Dedifferentiated amniotic fluid mesenchymal stem cell (primary cell): ENCODE measurements around the gene MEOX2.
A peak's percentile ranks its signal among the peaks of the same experiment; 100 is the strongest.

Experiments
- DNase-seq: peaks from one replicate; pipeline ENCODE4 v3.0.0-alpha.2; 2016; ENCODE audit errors: extremely low spot score

The MEOX2 gene

DNA sequence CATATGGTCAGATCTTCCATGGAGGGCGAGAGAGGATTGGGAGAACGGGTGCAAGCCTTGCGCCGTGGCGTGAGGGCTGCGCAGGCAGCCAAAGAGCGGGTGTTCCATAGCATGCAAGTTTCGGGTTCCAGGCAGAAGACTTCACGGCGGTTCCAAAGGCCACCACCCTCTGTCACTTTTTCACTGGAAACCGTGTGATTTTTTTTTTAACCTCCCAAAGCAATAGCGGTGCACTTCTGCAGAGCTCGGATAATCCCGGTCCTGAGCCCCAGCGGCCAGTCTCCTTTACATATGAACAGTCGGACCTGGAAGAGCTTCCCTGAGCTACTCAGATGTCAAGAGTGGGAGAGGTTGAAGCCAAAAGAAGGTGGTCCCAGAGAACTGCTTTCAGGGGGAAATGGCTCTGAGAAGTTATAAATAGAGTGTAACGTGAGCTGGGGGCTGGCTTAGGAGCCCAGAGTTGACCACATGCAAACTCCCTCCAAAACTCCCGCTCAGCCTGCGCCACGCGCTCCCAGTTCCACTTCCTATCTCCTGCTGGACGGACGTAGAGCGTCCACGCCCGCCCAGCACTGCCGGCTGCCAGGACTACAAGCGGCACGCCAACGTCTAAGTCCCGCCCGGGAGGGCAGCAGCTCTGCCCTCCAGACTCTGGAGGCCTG, at the start of gene MEOX2:
Gene MEOX2, minus strand, starts transcription at position 389 of the 662 bp plus-strand sequence. Its CDS starts 281 bp downstream, at position 108.
- DNase-seq: peak; percentile 28

DNA sequence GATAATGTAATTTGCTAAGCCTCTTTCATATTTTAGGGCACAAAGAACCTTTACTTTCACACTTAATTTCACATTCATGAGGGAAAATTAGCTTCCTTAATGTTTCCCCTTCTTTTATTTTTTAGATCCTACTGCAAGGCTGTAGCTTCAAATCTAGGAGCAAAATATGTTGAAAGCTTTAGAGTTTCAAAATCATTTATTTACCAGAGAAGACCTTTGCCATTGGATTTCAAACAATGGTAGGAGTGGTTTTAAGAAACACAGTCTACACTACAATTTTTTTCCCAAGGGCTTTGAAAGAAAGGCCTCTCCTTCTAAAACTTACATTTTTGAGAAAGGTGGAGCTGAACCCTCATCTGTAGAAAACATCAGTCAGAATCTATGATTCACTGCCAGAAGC, 43.3 kb upstream of the MEOX2 start:
- no peak for DNase-seq

DNA sequence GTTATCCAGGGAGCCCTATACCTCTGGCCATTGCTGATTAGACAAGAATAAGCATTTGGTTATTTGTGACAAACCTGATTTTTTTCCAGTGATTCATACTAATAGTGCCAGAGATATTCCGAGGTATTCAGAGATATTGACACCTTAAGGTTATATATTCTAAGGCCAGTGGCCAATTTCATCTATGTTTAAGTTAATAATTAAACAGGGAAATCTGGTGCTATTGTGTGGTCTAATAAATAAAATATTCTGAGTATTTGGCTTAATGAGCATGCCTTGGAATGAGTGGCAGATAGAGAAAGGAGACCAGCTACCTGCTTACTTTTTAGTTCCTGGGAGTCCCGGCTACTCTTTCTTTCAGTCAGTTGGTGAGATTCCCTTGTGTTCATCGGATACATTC, 38.6 kb upstream of the MEOX2 start:
- no peak for DNase-seq

DNA sequence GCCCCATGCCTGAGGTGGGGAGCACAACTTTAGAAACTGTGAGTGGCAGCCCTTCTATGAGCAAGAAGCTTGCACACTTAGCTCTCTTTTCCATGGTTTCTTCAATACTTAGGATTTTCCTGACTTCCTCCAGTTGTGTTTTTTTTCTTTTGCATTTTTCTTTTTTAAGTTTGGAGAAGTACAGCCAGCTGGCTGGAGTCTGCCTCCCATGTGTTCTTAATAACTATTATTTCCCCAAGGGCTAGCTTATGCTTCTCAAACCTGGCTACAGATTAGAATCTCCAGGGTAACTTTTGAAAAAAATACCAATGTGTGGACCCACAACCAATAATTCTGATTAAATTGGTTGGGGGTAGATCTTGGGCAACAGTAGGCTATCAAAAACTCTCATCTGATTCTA, 37.4 kb upstream of the MEOX2 start:
- no peak for DNase-seq

DNA sequence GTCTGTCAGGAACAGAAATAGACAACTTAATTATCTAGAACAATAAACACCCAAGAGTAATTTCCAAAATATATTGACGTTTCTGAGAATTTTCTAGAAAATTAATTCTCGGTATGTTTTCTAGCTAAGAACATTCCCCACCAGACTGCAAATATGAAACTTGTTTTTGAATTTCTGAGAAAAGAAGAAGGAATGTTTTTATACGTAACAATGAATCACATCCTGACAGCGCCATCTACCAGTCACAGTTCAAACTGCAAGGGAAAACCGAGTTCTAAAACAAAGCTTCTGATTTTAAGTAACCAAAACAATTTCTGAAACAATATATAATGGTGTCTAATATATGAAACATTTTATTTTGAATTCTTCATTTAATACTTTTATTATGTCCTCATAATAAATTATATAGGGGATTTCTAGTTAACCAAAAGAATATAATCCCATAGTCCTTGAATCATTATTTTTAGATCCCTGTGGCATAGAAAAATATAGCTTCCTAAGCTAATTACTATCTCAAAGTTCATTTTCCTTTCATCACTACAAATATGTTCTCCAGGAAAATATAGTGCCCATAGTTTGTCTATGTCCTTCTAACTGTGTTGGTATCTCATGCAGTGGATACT, 34.5 kb upstream of the MEOX2 start:
- DNase-seq: peak; percentile 28

DNA sequence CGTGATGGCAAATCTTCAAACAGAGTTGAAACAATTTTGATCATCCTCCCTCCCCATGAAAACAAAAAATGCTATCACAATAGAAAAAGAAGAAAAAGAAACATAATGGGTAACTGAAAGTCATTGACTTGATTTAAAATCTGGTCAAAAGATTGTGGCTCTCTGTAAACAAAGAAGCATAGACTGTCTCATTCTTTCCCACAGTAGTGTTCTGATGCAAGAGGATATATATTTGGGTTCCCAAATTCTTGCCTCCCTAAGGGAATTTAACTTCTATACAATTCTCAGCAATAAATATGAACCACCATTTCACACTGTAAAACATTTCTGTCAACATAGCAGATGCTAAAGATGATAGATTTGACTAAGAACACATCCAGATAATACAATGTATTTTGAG, 32.8 kb upstream of the MEOX2 start:
- no peak for DNase-seq

DNA sequence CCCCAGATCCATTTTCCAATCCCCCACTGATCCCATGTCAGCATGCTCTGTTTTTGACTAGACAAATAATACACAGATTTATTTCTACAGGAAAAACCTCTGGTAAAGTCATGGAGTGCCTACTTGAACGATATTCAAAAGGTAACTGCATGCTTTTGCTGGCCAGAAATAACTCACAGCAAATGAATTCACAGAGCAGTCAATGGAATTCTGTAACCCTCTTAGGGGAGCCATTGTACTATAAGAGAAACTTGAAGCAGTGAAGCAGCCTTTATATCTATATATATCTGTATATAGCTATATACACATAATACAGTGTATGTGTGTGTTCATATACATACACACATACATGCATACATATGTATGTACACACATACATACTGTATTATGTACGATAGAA, 29.0 kb upstream of the MEOX2 start:
- DNase-seq: no peak

DNA sequence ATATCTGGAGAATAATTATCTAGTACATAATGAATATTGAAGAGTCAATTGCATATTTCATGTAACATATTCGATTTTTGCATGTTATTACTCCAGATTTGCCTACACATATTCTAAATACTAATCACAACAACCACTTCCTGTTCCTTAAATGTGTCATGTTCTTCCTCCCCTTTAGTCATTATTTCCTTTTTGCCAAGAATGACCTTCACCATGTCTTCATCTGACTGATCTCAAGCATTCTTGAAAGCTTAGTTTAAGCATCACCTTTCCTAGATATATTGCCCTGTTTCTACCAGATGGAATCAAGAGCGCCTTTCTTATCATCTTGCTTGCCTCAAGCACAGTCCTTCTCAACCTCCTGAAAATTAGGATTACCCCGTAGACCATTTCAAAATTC, 23.5 kb upstream of the MEOX2 start:
- no peak for DNase-seq

DNA sequence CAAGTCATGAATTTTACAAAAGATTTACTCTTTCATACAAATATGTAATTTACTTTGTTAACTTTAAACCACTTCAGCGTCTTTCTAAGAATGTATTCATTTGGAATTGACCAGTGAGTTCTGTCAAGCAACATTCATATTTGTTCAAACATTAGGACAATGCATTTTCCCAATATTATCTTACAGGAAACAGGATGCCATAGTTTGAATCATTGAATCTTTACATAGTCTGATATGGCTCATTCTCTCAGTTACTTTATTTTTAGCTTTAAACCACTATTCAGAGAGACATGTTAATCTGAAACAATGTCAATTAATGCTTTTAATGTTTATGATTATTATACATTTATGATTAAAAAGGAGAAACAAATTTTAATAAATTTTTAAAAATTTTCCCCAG, 21.1 kb upstream of the MEOX2 start:
- DNase-seq: no peak

DNA sequence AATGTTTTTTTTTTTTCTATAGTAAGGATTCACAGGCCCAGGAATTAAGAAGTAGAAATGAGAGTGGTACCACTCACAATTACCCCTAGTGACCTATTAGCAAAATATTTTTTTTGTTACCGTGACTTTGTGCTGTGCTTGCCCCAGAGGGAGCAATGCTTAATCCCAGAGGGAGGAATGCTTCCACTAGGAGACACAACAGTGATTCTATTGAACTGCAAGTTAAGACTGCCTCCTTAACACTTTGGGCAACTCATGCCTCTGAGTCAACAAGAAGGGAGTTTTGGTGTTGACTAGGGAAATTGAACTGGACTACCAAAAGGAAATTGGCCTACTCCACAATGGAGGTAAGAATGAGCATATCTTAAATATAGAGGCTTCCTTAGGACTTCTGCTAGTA, 17.2 kb upstream of the MEOX2 start:
- no peak for DNase-seq

DNA sequence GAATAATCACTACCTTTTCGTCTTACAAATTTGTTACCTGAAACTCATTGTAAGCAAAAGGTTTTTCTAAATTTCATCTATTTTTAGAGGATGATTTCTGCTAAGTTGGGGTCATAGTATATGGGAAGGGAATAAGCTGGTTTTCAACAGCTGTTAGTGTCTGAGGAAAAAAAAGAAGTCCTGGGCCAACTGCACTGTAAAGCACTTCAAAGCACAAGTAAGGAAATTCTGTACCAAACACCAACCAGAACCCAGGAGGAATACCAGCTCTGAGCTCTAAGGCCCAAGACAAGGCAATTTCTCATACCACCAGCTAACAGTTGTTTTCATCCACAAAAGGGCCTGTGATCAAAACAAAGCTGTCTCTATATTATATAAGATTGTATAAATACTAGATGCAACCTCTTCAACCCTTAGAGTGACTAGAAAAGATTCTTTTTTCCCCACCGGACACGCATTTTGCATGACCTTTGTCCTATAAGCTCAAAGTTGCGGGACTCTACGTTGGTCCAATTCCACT, 6.1 kb upstream of the MEOX2 start:
- no peak for DNase-seq

DNA sequence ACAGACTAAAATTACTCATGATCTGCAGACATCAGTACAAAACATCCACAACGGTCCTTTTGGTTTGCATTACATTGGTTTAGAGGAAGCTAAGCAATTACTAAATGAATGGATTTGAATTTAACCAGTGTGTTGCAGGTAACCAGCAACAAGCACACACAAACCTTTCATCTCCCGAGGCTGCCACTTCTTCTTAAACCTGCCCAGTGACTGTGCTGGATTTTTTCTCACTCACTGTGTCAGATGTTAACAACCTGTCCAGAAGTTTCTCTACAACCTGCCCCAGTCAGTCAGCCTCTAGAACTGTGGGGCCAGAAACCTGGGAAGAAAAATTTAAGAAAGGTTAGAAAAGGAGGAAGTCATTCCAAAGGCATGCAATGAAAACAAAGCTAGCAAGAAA, 2.4 kb upstream of the MEOX2 start:
- no peak for DNase-seq

DNA sequence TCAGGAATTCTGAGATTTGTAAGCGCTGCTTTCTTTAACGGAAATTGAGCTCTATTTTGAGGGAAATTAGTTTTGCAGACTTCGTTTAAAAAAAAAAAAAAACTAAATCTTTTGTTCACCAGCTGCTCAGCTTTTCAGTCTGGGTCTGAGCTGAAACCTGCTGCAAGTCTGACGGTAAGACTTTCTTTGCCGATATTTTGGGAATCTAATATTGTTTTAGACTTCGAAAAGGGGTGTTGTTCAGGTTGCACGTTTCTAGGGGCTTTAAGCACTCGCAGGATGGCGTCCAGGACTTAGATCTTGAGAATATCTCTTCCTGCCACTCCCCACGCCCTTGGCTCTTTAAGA, 1.8 kb upstream of the MEOX2 start:
- DNase-seq: no peak

DNA sequence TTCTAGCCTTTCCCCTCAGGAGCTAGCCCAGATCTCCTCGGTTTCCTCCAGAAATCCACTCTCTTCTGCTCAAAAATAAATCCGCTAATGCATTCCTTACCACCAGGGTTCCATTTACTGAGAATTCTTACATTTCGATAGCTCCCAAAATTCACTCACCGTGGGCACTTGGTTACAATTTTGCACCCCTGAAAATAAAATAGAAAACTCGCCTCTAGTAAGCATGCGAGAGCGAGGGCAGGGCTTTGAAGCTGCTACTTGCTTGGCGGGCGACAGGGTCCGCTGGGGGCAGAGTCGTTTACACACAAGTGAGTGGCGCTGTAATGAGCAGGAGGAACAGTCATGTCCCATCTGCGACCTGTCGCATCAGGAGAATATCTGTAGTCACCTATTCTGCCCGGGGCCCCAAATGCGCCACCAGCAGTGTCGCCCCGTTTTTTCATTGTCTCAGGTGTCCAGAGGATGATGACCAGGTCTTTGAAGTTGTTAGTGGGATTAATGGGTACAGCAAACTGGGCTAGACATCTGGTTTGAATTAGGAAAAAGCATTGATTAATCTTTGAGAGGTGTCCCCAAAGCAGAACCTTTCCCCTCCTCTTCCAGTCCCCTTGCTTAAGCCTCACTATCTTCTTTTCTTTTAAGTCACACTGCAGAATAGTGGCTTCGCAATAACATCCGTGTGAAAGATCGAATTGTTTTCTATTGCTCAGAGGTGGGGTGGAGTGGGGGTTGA, 1.2 kb upstream of the MEOX2 start:
- DNase-seq: no peak

DNA sequence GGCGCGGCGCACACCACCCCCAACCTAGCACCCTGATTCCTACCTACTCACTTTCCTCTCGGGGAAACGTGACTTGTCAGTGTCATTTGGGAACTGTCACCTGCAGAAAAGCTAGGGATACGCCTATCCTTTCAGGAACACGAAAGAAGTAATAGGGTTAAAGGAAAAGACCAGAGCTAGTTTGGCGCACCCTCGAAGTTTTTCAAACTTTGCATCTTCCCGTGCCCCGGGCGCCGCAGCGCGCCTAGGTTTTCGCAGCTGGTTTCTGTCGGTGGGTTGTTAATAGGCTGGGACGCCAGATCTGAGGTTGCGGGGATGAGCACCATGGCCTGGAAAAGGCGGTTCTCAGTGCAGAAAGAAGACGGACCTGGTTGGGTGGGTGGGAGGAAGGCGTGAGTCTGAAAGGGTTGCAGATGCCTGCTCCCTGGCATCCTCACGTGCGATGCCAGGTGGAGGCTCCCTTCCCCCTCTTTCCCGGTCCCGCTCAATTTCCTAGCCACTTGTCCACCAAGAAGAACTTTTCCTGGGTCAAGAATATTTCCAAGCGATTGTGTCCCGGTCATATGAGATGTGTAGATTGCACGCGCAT, 568 bp upstream of the MEOX2 start:
- DNase-seq: no peak

DNA sequence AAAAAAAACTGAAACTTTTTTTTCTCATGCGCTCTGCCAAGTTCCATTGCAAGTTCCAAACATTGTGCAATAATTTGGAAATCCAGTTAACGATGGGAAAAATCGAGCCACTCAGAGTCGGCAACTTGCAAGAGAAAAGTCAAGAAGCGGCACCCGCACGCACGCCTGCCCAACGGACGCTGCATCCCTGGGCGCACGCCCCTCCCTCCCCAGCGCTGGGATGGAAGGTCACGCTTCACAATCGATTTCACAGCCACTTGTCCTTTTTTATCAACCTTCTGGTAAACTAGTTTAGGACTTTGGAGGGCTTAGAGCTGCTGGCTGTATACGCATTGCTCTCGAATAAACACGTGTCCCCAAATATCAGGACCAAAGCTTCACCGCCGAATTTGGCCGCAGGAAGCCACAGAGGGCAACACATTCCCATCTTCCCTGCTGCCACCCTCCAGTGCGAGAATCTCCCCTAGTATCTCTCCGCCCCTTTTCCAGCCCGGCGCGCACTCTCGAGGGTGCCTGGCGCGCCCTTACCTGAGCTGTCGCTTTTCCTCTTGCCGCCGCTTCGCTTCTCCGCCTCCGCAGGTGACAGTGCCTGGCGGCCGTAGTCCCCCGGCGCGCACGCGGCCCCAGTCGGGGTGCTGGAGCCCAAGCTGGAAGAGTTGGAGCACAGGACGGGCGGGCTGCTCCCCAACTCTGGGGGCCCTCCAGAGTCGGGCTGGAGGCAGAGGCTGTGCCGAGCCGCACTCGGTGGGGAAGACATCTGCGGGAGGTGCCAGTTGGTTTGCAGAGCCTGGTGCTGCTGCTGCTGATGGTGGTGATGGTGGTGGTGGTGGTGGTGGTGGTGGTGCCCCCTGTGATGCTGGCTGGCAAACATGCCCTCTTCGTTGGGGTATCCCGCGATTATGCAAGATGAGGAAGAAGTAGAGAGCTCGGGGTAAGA, 857 bp downstream of the MEOX2 start:
- peak; percentile 19 for DNase-seq

DNA sequence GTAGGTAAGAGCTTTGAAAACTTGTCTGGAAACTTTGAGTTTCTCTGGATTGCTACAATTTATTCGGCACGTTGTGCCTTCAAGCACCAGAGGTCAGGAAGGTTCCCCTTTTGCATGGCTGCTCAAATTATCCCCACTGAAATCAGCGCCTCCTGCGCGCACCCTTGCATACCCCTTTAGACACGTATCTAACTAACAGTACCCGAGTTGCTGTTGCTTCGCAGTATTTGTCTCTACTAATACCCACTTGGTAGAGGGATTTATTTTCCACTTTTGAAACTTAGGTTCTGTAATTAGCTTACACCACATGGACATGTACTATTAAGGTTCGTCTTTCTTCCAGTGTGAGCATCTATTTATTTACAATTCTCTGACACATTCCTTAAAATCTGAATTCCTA, 1.6 kb downstream of the MEOX2 start:
- DNase-seq: no peak

DNA sequence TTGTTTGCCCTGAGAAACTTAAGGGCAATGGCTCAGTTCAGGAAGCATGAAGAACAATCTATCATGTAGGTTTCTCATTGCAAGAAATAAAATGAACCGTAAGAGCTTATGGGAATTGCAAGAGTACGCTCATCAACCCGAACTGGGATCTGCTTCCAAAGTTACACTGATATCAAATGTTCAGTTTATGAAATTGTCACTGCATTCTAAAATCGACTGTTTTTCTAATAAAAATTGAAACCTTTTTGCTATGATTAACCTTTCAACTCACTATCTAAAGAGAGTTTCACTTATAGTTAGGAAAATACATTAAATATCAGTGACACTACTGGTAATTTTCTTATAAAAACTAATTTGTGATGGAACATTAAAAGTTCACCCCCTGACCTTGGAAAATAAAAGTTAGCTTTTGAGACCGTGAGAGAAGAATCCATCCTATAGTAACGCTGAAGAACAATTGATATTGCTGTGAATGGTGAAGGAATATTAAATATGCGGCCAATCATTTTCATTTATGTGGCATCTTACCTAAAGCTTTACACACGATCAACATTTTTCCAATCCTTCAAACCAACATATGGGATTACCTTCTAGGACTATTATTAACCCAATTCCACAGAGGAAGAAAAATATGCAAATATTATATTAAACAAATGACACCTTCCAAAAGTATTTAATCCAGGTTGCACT, 2.2 kb downstream of the MEOX2 start:
- DNase-seq: no peak

DNA sequence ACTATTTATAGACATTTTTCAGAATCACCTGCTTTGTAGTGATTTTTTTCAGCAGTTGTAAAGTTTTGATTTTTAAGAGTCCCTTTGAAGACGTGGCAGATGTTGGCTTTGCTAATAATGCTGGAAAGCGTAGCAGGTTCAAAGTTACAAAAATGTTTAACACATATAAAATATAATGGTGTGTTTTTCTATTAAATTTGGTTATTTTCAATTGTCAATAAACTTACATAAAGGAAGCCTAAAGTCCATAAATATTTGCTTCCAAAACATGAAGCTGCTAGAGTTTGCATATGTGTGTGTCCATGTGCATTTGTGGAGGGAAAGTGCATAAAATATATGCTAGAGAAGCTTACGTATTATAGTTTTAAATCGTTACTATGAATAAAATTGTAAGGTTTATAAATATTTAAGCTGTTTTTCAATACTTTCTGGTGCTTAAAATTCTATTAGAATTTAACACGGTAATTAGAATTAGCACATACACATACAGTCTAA, 3.7 kb downstream of the MEOX2 start:
- DNase-seq: no peak

DNA sequence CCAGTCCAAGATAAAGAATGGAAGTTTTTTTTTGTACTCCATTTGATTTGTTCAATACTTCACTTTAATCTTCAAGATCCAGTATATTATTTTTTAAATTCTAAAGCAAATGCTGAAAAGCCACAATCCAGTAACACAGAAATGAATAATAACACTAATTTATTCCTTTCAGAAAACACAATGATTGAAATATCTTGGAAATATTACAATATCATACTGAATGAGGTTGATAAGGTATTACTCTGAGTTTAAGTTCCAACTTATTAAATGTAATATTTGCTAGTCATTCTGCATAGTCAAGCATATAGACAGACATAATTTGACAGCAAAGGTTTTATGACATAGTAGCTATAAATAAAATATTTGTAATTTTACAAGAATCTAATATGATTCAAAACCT, 4.4 kb downstream of the MEOX2 start:
- DNase-seq: no peak

DNA sequence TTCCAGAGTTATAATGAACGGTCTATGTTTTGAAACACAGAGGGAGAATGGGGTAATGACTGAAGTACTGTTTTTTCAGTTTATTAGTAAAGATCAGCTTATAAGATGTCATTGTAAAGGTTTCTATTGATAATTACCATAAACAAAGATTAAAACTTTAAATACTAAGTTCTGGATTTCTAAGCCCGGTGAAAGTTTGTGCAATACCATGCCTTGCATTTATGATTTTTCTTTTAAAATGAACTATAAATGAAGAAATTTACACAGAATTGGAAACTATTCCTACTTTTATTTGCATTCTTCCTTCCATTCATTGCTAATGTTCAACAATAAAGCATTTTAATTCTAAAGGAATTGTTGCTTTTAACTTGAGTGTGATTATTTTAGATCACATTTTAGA, 4.9 kb downstream of the MEOX2 start:
- DNase-seq: no peak
